Measurements from ENCODE around the gene DCAF5.
"Not testable (repeated sequence)": the region's sequence is repeated elsewhere in the genome, so short reads cannot be mapped to it uniquely, and the experiment has no call there.

The DCAF5 gene, protein sequence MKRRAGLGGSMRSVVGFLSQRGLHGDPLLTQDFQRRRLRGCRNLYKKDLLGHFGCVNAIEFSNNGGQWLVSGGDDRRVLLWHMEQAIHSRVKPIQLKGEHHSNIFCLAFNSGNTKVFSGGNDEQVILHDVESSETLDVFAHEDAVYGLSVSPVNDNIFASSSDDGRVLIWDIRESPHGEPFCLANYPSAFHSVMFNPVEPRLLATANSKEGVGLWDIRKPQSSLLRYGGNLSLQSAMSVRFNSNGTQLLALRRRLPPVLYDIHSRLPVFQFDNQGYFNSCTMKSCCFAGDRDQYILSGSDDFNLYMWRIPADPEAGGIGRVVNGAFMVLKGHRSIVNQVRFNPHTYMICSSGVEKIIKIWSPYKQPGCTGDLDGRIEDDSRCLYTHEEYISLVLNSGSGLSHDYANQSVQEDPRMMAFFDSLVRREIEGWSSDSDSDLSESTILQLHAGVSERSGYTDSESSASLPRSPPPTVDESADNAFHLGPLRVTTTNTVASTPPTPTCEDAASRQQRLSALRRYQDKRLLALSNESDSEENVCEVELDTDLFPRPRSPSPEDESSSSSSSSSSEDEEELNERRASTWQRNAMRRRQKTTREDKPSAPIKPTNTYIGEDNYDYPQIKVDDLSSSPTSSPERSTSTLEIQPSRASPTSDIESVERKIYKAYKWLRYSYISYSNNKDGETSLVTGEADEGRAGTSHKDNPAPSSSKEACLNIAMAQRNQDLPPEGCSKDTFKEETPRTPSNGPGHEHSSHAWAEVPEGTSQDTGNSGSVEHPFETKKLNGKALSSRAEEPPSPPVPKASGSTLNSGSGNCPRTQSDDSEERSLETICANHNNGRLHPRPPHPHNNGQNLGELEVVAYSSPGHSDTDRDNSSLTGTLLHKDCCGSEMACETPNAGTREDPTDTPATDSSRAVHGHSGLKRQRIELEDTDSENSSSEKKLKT

GRCh38 chr14:69152902-69153151 is at the start of gene DCAF5:
Gene DCAF5, minus strand, starts transcription at chr14:69153119. Its CDS starts 141 bp downstream, at chr14:69152978.
- FAIRE-seq, result no peak

GRCh38 chr14:69199786-69200185 is 46.9 kb upstream of the DCAF5 start:
- no peak for DNase-seq (ENCODE audit: insufficient read length, low spot score)
- no peak for TF ChIP-seq CTCF (IDR thresholded peaks at IDR 0.05; ENCODE audit: insufficient read depth, missing control alignments)
- FAIRE-seq, result no peak

More at GRCh38 chr14:69152902-69153151, at the start of gene DCAF5:
- no peak for TF ChIP-seq CTCF (IDR thresholded peaks at IDR 0.05; ENCODE audit: insufficient read depth, missing control alignments)
- no peak for DNase-seq (ENCODE audit: insufficient read length, low spot score)

DNA sequence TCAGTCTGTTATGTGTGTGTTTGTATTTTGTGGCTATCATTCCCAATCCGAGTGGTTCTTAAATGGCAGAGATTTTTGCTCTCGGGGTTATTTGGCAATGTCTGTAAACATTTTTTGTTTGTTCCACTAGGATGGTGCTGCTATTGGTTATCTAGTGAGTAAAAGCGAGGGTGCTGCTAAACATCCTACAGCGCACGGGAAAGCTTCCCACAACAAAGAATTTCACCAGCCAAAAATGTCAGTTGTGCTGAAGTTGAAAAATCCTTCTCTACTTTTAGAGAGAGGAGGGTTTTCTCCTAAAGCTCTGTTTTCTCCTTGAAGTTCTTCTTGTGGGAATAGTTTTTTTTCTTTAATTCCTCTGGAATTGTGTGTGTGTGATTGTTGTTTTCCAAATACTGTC is 40.8 kb upstream of the DCAF5 start:
- FAIRE-seq, result no peak
- DNase-seq (ENCODE audit: insufficient read length, low spot score), result no peak
- no peak for TF ChIP-seq CTCF (IDR thresholded peaks at IDR 0.05; ENCODE audit: insufficient read depth, missing control alignments)

GRCh38 chr14:69191340-69192111 is 38.6 kb upstream of the DCAF5 start, which contains the start of gene EXD2:
Gene EXD2, plus strand, starts transcription at chr14:69191498. Its CDS starts 17,973 bp downstream, at chr14:69209471.
- DNase-seq (ENCODE audit: insufficient read length, low spot score) (peak; percentile 71), FAIRE-seq (no peak)
- TF ChIP-seq CTCF (IDR thresholded peaks at IDR 0.05; ENCODE audit: insufficient read depth, missing control alignments), result no peak

DNA sequence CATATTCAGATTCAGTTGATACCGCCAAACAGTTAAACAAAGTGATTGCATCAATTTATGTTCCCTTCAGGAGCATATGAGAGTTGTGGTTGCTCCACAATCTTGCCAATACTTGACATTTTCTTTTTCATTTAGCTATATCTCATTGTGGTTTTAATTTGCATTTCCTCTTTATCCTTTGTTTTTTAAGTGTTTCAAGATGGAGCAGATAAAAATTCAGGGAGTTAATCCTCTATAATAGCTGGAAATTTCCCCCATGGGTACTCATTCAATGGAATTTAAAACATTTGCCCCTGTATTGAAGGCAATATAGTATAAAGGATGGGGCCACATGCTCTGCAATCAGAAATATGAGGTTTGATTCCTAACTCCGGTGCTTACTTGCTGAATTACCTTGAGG is 37.3 kb upstream of the DCAF5 start:
- TF ChIP-seq CTCF (IDR thresholded peaks at IDR 0.05; ENCODE audit: insufficient read depth, missing control alignments), result no peak
- FAIRE-seq (no peak), DNase-seq (ENCODE audit: insufficient read length, low spot score) (no peak)

DNA sequence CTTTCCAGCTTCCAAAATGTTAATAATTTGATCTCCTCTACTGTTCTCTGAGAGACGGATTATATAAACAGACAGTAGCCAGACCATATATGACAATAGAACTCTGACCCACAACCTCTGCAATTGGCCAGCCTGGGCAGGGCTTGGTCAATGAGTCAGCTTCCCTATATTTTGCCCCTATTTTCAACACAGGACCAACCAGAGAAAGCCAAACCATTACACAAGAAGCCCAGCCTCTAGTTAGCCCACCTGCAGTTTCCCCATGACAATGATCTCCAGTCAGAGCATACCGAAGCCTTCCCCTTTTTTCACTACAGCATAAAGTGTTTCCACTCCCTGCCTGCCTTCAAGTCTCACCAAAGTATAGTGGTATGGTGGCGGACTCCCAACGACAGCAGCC is 30.8 kb upstream of the DCAF5 start:
- DNase-seq (ENCODE audit: insufficient read length, low spot score) (no peak), FAIRE-seq (no peak)
- no peak for TF ChIP-seq CTCF (IDR thresholded peaks at IDR 0.05; ENCODE audit: insufficient read depth, missing control alignments)

DNA sequence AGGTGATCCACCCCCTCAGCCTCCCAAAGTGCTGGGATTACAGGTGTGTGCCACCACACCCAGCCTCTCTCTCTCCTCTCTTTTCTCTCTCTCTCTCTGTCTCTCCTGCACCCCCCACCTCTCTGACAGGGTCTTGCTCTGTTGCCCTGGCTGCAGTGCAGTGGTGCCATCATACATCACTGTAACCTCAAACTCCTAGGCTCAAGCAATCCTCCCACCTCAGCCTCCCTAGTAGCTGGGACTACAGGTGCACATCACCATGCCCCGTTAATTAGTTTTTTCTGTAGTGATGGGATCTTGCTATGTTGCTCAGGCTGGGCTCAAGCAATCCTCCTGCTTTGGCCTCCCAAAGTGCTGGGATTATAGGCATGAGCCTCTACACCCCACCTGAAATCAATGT is 29.7 kb upstream of the DCAF5 start:
- not testable (repeated sequence) for DNase-seq (ENCODE audit: insufficient read length, low spot score); FAIRE-seq
